ENCODE measurements around the gene PHACTR1. TPM values are rescaled to one million over a fixed set of nuclear protein-coding genes. Genes with fewer than 3 reads are reported as not detected.
A peak's percentile ranks its signal among the peaks of the same experiment; 100 is the strongest.

The PHACTR1 gene
- total RNA-seq, 1 donor from 2014 or later, result 72.8 TPM

GRCh38 chr6:13033145-13033544 is 316.6 kb downstream of the PHACTR1 start:
- TF ChIP-seq CTCF (IDR thresholded peaks at IDR 0.05), result no peak
- H3K4me3 ChIP-seq, result no peak overlapping the region
- DNase-seq, result no peak
- intact Hi-C loops (cut with DNase I), result no loop called here
- no peak for ATAC-seq
- no peaks in the 10 kb centered on the region for H3K36me3 ChIP-seq
- no peaks in the 10 kb centered on the region for H3K27me3 ChIP-seq
- peaks cover 3% of the 10 kb centered on the region for H3K4me1 ChIP-seq
- no peaks in the 10 kb centered on the region for H3K9me3 ChIP-seq
- H3K27ac ChIP-seq, result no peak overlapping the region

- H3K36me3 ChIP-seq, result no peaks in the 10 kb centered on the region
- peaks cover 11% of the 10 kb centered on the region for H3K4me1 ChIP-seq
- ATAC-seq, result no peak
- no peaks in the 10 kb centered on the region for H3K27me3 ChIP-seq
- H3K4me3 ChIP-seq, result no peak overlapping the region
- no peak for TF ChIP-seq CTCF (IDR thresholded peaks at IDR 0.05)
- no peak for DNase-seq
- intact Hi-C loops (cut with DNase I), result no loop called here
- no peaks in the 10 kb centered on the region for H3K9me3 ChIP-seq
- no peak overlapping the region for H3K27ac ChIP-seq
These were observed 317.7 kb downstream of the PHACTR1 start for GRCh38 chr6:13034316-13034715.

- Histone ChIP-seq H3K27ac (no peak overlapping the region), H3K27me3 (no peaks in the 10 kb centered on the region), H3K36me3 (no peaks in the 10 kb centered on the region), H3K9me3 (no peaks in the 10 kb centered on the region), H3K4me3 (no peak overlapping the region), H3K4me1 (peaks cover 11% of the 10 kb centered on the region)
- ATAC-seq, result no peak
- DNase-seq, result no peak
- intact Hi-C loops (cut with DNase I), result no loop called here
- no peak for TF ChIP-seq CTCF (IDR thresholded peaks at IDR 0.05)
These were observed 319.0 kb downstream of the PHACTR1 start for GRCh38 chr6:13035606-13036005.

- TF ChIP-seq CTCF (IDR thresholded peaks at IDR 0.05), result no peak
- DNase-seq, result no peak
- ATAC-seq, result no peak
- no peaks in the 10 kb centered on the region for H3K27me3 ChIP-seq
- no peak overlapping the region for H3K4me3 ChIP-seq
- intact Hi-C loops (cut with DNase I), result no loop called here
- H3K27ac ChIP-seq, result no peak overlapping the region
- H3K9me3 ChIP-seq, result no peaks in the 10 kb centered on the region
- peaks cover 11% of the 10 kb centered on the region for H3K4me1 ChIP-seq
- H3K36me3 ChIP-seq, result no peaks in the 10 kb centered on the region
These were observed 321.7 kb downstream of the PHACTR1 start for GRCh38 chr6:13038315-13038714.

GRCh38 chr6:13038741-13039190 is 322.2 kb downstream of the PHACTR1 start:
- ATAC-seq (peak; percentile 58), DNase-seq (no peak)
- Histone ChIP-seq H3K4me1 (peaks cover 11% of the 10 kb centered on the region), H3K9me3 (no peaks in the 10 kb centered on the region), H3K27ac (no peak overlapping the region), H3K36me3 (no peaks in the 10 kb centered on the region), H3K4me3 (no peak overlapping the region), H3K27me3 (no peaks in the 10 kb centered on the region)
- no peak for TF ChIP-seq CTCF (IDR thresholded peaks at IDR 0.05)
- intact Hi-C loops (cut with DNase I), result no loop called here

GRCh38 chr6:13044390-13044789 is 327.8 kb downstream of the PHACTR1 start:
- no peaks in the 10 kb centered on the region for H3K27me3 ChIP-seq
- H3K36me3 ChIP-seq, result no peaks in the 10 kb centered on the region
- peak; percentile 67 for ATAC-seq
- TF ChIP-seq CTCF (IDR thresholded peaks at IDR 0.05), result no peak
- H3K9me3 ChIP-seq, result no peaks in the 10 kb centered on the region
- intact Hi-C loops (cut with DNase I), result no loop called here
- no peak for DNase-seq
- no peak overlapping the region for H3K4me3 ChIP-seq
- no peak overlapping the region for H3K27ac ChIP-seq
- H3K4me1 ChIP-seq, result no peaks in the 10 kb centered on the region

Measured in upper lobe of right lung (tissue), 1 donor.